GM19463 (cell line): ENCODE measurements around the gene CACNB4.
A peak's percentile ranks its signal among the peaks of the same experiment; 100 is the strongest.

Source experiments
- ATAC-seq: cut with Tn5 transposase; IDR thresholded peaks from one replicate; pipeline ENCODE4 v1.9.1; 2021; ENCODE audit warnings: mild to moderate bottlenecking, moderate library complexity; ENCODE audit not compliant: unreplicated experiment

Gene CACNB4

DNA sequence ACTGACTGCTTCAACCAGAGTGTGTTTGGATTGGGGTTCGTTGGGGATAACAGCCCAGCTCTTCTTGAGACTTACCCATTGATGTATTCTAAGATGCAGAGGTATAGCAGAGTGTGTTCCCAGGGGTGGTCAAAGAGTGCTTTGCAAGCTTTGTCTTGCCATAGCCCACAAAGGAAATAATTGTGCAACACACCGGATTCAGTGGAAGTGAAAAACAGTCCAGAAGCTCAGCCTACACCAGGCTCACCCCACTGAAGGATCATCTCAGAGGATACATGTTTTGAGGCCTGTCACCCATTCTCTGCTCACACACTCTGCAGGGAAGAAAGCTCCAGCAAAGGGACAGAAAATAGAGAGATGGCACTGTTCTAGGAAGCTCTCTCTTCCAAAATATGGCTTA lies 9.6 kb downstream of the CACNB4 start:
- ATAC-seq = no peak

DNA sequence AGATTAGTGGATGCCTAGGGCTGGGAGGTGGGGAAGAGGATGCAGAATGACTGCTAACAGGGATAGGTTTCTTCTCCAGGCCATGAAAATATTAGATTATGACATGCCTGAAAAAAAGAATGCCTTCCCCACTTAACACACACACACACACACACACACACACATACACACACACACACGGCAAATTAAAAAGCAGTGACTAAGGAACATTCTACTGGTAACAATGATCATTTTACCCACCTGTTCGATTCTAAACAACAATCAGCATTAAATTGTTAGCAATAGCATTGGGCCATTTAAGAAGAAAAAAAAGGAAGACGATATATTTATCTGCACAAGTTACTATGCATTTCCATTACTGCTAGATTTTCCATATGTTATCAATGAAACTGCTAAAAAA lies 10.8 kb downstream of the CACNB4 start:
- ATAC-seq = no peak

DNA sequence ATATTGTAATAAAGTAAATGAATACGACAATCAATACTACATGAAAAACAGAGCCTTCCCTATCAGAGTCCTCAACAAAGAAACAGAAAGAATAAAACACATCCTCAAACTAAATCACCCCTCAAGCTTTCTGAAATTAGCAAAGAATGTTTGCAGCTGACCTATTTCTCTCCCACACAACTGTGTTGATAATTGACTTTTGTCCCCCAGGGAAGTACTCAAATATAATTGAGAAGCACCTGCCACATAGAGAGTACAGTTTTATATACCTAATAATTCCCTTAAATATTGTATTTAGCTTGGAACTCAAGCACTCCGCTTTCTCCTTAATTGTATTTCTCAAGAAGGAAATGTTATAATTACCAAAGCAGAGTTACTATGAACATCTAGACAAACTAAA lies 12.6 kb downstream of the CACNB4 start:
- ATAC-seq = no peak

DNA sequence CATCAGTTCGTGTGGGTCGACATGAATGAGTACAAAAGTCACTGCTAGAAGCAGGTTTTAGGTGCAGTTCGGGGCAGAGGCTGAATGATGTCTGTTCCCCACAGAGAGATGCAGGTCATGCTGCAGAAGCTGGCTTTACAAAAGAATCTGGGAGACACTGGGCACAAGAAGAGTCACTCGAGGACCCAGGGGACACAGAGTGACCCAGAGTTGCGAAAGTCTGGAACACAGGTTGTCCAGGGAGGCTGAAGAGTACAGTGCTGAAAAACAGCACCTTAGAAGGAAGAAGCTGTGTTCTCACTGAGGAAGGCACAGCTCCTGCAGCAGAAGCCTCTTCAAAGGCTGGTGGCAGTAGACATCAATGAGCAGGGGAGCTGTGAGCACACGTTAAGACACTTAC lies 14.8 kb downstream of the CACNB4 start:
- ATAC-seq = no peak

DNA sequence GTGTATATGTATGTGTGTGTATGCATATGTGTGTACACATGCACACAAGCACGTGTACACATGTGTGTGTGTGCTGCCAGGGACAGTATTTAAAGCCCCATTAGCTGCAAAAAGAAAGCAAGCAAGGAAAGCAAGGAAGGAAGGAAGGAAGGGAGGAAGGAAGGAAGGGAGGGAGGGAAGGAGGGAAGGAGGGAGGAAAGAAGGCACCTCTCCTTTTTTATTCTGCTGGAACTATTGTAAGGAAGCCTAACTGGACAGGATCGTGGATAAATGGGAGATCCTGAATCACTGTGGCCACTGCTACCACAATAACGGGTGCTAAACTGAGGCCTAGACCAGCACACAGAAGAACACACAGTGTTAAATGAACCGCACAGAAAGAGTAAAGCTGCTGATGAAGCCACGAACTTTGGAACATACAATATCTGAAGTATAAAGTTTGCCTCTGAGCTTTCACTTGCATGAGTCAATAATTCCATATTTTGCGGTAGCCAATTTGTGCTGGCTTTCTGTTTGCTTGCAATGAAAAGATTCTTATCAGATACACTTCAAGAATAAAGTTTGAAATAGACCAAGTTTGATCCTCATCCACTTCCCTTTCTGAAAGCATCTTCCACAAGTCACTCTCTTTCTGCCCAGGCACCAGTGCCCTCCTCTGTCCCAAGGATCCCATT lies 15.5 kb downstream of the CACNB4 start:
- no peak for ATAC-seq

DNA sequence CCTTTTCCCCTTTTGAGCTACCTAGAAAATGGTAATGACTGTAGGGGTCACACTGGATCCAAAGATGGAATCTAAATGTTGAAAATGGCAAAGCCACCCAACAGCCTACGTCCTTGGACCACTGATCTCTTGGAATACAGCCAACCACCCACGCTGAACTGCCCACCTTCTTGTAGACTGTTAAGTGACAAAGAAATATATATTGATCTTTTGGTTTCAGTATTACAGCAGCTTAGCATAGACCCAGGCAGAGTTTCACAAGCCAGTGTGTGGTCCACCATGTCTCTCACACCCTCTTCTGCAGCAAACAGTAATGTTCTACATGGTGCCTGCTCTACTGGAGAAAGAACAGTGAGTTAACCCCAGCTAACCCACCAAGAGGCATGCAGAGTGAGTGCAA lies 20.2 kb downstream of the CACNB4 start:
- peak; percentile 92 for ATAC-seq

DNA sequence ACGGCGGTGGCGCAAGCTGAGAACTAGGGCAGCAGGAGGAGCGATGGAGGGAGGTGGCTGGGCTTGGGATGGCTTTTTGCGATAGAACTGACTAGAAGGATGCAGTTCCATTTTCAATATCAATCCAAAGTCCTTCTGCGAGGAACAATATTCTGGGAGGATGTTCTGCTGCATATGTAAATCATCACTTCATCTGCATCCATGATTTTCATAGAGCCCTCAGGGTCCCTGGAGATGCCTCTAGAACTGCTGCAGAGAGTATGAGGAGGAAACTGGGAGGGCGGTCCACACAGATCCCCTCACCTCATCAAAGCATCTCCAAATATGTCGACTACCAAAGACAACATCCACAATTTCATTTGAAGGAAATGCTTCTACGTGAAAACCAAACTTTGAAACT lies 20.8 kb downstream of the CACNB4 start:
- ATAC-seq = no peak

DNA sequence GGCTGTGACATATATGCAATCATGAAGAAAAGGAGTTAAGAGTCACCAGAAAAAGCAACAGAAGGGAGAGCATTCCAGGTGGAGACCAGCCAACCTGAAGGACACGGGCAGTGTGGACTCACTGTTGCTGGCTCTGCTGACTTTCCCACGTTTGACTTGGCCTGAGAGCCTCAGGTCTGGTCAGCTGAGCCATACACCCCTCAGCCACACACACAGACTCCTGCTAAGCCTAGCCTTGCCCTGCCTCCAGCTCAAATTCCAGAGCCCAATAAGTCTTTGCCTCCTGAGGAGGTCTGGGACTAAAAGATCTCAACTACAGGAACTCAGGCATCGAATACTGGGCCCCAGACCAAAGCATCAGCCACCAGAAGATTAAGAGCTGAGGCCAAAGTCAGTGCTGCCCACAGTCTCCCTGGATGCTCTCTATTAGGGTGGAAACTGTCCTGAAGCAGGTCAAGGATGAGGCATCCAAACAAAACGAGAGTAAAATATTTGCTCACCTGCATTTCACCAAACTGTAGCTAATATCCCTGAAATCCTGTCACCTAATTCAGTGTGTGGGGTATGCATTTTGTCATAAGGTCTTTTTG lies 23.3 kb downstream of the CACNB4 start:
- ATAC-seq = no peak

DNA sequence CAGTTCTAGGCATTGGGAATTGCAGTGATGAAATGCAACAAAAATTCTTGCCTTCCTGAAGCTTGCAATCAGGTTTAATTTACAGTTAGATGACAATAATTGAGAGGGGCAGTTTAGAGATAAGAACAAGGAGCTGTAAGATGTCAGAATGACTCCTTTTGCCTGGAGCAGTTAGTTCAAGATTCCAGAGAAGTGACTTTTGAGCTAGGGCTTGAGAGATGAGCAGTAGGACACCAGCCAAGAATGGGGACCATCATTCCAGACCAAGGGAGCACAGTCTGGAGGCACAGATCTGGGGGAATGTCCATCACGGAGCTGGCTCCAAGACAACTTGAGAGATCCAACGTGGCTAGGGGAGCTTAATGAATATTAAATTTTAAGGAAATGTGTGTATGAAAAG lies 26.8 kb downstream of the CACNB4 start:
- ATAC-seq = no peak

DNA sequence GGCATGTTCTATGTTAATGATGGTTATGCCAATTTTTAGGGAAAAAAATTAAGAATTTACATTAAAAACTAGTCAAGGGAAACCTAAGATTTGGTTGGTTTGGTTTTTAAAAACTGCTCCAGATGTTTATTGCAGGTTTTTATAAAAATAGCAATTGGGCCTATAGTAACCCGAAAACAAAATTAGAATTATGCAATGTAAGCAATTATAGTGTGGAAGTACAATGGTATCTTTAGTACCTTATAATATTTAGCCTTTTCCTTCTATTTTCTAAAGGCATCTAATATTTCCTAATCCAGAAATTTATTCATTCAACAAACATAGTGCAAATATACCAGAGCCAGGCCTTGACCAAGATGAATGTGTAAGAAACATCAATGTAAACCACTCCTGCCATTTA lies 27.3 kb downstream of the CACNB4 start:
- no peak for ATAC-seq

DNA sequence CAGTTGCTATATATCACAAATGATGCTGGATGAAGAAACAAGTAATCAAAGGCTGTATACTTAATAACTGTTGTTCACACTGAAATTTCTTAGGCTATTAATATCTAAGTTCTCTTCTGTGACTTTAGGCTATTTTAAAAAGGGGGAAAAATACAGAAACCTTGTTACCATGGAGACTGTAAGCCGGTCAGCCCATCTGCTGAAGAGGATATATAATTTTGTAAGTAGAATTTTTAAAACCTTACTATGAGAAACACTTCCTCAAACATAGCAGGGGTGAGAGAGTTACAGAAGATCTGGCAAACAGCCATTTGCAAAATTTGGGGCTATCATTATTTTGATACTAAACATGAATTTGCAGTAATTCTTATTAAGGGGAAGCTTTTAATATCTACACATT lies 27.8 kb downstream of the CACNB4 start:
- peak; percentile 70 for ATAC-seq

DNA sequence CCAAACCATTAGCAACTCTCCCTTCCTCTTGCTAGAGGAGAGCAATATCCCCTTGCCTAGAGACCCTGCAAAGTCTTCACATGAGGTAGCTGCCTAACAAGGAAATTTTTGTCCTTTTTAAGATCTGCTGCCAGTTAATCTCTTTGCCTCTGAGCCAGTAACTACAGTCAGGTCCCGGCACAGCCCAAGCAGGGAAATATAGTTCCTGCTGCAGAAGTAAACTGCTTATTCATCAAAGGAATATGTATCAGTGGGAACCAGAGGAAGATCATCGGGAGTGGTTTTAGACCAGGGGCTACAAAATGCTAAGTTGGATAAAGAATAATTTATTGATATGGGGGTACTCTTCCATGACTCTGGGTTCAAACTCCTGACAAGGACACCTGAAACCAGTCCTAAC lies 30.6 kb downstream of the CACNB4 start:
- ATAC-seq = no peak

DNA sequence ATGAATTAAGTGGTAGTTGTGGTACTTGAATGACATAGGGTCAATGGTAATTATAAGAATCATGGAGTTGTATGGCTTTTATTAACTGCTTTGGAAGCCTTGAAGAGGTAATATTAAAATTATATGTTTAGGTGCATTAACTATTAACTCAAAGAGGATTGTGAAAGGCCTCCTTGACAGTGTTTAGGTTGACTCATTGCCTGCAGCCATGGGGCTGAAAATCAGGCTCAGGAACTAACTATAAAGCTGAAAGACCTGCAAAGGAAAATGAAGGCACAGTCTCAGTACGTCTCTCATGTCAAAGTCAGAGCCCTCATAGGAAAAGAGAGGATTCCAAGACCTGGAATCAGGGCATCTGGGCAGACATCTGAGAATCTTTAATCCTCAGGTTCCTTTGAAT lies 31.0 kb downstream of the CACNB4 start:
- ATAC-seq = no peak

DNA sequence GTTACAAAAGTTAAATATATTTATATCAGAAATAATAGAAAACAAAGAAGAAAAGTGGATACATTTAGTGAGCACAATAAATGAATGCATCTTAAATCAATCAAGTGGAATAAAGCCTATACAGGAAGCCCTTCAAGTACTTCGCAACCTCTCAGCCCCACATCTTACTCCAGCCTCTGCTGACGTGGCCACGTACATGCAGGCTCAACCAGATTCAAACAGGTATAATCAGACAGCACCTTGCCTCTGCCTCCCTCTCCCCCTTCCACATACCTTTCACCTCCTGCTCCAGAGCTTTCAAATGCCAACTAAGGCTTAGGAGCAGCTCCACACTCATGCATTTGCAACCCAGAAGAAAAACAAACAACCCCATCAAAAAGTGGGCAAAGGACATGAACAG lies 32.9 kb downstream of the CACNB4 start:
- ATAC-seq = no peak

DNA sequence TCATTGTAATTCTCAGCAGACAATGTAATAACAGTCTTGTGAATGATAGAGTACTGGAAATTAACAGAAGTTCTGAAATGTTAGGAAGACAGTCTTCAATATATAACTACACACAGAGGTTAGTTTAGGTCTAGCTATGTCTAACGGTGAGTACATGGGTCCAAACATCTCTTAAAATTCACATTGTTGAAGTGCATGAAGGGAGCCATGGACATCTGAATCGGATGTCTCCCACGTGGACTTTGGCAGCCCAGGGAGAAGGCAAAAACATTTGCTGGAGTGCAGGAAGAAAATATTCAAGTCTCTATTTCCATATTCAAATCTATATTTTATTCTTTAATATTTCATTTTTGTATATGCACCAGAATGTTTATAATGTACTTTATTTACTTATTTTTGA lies 34.8 kb downstream of the CACNB4 start:
- ATAC-seq = no peak

DNA sequence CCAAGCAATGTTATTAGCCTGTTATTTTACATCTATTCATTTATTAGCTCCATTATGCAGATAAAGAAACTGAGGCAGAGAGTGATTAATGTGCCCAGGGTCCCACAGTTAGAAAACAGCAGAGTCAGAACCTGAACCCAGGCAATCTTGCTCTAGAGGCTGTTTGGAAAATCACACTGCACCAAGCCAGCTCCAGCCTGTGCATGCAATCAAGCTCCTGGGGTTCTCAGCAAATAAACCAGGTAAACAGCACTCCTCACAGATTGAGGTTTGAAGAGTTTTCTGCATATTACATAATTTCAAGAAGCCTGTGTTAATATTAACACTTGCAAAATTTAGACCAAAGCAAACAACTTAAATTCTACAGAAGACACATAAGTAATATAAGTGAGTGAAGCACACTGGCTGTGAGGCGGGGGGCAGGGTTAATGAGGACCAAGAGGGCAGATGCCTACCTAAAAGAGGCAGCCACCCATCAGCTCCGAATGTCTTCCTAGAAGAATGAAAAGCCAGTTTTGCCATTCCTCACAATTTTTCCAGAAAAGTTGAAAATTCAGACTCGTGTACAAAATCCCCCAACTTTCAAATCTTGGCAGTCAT lies 35.4 kb downstream of the CACNB4 start:
- ATAC-seq = no peak

DNA sequence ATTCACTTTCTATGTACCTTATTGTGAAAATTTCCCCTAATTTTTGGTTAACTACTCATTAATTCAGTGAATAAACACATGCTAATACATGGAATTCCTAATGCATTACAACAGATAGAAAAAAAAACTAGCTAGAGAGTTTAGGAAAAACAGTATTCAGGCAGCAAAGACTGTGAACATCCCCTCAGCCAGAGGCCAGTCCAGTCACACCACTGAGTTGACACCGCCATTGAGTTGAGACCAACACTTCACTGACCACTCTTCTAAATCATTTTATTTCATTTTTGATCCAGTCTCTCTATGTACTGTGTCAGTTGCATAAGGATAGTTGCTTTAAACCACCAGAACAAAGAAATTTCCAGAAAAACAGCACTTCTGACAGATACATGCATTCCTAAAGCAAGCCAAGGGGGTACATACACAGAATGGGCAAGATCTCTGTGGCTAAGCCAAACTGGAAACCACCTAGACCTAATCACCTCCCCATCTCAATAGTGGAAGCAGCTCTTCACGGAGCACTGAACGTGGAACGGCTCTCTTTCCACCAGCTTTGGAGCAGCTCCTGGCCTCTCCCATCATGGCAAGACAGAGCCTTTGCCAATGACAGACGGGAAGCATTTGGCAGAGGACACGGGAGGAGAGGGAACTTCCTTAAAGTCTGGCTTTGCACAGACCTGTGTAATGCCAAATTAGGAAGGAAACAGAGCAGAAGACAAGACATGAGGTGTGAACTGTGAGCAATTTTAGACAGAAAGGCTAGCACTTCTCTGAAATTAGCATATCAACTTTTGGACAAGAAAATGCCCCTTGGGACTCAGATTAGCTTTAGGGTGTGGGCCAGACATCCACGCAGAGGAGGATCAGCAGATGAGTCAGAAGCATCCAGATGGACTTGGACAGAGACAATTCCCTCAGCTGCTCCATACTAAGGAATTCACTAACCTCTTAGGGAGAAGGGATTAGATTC lies 36.4 kb downstream of the CACNB4 start:
- ATAC-seq = peak; percentile 84

DNA sequence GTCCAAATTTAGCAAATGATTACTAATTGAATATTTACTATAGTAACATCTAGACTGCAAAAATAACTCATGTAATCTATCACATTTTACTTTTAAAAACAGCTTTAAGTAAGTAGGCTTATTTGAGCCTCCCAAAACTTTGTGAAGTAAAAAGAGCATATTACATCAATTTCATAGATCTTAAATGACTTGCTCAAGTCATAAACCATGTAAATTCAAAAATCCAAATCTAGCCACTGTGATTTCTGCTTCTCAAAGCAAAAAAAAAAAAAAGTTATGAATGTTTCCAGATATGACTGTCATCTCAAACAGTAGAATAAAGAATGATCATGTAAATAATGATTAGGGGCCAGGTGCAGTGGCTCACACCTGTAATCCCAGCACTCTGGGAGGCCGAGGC lies 37.5 kb downstream of the CACNB4 start:
- ATAC-seq = no peak

DNA sequence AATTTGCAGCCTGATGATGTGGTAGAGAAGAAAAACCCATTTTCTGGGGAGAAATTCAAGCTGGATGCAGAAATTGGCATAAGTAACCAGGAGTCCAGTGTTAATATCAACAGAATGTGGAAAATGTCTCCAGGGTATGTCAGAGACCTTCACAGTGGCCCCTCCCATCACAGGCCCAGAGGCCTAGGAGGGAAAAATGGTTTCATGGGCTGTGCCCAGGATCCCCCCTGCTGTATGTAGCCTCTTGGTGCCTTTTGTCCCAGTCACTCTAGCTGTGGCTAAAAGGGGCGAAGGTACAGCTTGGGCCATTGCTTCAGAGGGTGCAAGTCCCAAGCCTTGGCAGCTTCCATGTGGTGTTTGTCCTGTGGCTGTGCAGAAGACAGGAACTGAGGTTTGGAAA lies 40.2 kb downstream of the CACNB4 start:
- no peak for ATAC-seq

DNA sequence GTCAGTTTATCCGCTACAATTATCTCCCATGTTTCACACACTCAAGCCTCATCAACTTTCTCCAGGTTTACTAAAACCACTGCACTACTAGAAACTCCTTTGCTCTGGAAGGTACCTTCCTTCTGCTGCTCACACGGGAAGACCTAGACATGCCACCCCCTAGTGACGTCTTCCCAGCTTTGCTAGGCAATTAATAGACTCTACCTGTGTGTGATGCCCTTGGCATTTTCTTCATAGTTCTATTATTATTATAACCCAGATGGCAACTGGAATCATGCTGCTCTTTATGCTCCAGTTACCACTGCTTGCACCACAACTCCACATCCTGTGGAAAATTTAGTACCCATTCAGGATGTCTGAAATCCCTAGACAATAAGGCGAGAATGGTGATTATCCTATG lies 42.4 kb downstream of the CACNB4 start:
- no peak for ATAC-seq

DNA sequence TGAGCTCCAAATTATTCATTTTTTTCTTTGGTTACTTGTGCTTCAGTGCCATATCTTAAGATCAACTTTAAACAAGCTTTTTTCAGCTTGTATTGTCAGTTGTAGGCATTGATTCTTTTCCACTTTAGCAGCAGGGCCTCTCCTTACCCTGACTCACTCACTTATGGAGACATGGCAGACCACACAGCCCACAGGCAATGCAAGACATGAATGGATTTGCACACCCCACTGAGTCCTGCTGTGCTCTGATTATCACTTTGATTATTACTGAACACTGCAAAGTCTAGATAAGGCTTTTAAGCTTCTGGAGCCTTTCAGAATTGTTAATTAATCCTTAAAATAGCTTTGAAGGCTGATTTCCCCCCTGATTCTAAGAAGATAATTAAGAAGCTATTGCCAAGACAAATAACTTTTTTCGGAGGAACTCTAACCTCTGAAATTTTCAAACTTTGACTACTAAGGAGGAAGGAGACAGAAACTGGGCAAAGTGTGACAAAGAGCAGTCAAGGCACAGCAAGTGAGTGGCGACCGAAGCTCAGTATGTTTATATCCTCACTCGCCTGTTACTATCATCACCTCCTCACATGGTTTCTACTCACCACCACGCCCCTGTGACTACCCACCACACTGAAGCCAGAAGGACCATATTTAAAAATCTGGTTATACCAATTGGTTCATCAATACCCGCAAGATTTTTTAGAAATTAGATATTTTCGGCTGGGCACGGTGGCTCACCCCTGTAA lies 43.3 kb downstream of the CACNB4 start:
- no peak for ATAC-seq
